ENCODE data around the gene AGK.

Gene AGK, protein sequence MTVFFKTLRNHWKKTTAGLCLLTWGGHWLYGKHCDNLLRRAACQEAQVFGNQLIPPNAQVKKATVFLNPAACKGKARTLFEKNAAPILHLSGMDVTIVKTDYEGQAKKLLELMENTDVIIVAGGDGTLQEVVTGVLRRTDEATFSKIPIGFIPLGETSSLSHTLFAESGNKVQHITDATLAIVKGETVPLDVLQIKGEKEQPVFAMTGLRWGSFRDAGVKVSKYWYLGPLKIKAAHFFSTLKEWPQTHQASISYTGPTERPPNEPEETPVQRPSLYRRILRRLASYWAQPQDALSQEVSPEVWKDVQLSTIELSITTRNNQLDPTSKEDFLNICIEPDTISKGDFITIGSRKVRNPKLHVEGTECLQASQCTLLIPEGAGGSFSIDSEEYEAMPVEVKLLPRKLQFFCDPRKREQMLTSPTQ

DNA sequence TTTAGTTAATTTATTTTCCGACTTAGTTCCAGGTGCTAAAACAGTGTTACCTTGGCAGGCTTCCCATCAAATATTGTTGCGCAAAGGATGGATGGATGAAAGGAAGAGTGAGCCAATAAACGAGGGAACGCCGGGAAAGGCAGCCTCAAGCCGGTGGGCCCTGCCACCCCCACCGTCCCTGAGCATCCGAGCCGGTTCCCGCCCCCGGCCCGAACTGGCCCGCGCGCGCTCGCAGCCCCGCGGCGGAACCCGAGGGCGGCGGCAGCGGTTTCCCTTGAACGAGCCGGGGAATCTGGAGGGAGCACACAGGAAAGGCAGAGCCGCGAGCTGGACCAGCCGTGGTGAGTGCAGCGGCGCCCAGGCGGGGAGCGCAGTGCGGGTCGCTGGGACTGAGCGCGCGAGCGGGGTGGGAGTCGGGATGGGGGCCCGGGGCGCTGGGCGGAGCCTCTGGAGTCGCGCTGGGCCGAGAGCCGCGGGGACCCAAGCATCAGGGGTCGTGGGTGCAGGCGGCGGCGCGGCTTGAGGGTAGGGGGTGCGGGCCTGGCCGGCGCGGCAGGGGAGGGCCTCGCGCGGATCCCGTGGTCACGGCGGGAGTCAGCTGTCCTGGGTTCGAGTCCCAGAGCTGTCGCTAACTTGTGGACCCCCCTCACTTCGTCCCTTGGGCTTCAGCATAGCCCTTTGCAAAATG is at the start of gene AGK:
Gene AGK, plus strand, starts transcription at position 317 of the 688 bp plus-strand sequence. CDS start 4,057 bp downstream, outside the sequence.
- peak; percentile 67 to 68 for DNase-seq

DNA sequence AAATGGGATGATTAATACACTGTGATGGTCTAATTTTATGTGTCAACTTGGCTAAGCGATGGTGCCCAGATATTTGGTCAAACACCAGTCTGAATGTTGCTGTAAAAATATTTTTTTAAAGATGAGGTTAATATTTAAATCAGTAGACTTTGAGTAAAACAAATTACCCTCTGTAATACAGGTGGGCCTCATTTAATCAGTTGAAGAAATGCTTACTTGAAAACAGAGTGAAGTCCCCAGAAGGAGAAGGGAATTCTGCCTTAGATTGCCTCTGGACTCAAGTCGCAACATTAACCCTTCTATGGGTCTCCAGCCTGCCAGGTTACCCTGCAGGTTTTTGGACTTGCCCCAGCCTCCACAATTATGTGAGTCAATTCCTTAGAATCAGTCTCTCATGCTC is 49.8 kb upstream of the AGK start:
- DNase-seq, result no peak

DNA sequence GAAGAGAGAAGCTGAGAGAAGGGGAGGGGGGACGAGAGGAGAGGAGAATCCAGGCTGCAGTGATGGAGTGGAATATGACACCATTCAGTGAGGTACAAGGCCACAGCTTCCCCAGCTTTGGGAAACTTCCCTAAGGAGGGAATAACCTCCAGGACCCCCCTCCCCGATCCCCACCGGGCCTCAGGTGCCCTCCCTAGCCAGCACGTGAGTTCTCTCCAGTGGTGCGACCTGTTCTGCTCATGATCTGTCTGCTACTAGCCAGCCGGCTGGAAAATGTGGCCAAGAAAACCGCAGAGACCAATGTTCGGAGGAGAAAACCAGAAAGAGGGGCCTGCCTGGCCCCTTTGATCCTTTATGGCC is 39.9 kb upstream of the AGK start:
- no peak for DNase-seq

DNA sequence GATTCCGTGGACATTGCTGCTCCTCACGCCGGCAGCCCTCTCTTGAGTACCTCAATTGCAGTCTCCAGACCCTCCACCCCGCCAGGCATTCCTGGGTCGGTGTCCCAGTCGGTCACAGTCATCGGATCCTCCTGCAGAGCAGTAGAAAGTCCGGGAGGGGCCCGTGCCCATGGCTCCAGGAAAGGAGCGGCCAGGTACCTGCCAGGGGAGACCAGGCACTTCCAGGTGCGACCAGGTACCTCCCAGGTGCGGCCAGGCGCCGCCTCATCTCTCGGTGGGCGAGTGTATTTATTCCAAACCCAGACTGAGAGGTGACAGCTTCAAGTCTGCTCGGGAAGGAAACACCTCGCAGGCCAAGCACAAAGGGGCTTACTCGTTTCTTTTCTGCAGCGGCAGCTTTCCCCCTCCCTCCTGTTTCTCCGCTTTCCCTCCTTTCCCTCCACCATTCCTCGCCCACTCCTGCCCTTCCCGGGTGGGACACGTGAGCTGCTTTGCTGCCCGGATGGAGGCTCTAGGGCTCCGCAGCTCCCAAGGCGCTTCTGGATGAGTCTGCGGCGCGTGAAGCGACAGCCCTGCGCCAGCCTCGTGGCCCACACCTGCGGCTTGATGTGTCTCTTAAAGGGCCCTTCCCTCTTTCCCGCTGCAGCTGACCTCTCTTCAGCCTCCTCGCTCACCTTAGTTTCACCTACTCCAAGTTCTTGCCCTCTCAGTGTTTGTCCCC is 39.4 kb upstream of the AGK start:
- DNase-seq, result no peak

DNA sequence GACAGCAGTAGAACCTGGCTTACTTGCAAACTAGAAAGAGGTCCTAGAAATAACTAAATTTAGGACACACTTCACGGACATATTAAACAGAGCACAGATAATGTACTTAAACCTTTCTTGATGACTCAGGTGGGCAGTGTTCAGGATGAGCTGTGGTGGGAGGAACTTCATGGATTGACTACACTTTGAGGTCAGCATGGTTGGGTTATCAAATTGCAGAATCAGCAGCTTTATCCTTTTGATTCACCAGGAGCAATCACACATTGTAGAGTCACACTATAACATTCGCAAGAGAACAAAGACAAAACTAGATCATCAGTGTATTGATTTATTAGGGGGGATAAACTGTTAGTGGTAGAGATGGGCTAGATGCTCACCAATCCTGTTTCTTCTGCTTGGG is 38.6 kb upstream of the AGK start:
- no peak for DNase-seq

DNA sequence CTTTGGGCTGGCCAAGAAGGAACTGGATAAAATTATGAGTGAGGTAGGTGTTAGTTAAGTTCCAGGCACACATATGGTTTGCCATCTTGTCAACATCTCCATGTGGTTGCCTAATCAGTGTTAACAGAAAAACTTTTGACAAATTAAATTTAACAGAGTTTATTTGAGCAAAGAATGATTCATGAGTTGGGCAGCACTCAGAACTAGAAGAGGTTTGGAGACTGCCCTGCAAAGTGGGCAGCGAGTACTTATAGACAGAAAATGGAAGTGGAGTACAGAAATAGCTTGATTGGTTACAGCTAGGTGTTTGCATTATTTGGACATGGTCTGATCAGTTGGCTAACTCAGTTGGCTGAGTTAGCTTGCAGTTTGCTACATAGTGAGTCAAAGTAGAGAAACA is 37.5 kb upstream of the AGK start:
- no peak for DNase-seq

DNA sequence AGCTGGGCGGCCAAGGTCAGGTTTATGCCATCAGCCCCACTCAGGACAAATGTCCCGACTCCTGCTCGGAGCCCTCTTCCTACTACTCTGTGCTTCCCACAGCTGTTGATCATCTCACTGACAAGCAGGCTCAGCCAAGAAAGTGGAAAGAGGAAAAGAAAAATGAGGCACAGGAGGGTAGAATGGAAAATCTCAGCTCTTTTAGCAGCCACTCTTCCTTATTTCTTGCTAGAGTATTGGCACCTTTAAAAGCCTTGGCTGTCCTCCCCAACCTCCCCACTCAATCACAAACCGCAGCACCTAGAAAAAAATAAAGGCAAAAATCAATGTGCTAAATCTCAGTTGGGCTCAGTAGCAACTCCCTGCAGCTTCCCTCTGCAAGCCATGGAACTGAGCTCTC is 35.3 kb upstream of the AGK start:
- no peak for DNase-seq

DNA sequence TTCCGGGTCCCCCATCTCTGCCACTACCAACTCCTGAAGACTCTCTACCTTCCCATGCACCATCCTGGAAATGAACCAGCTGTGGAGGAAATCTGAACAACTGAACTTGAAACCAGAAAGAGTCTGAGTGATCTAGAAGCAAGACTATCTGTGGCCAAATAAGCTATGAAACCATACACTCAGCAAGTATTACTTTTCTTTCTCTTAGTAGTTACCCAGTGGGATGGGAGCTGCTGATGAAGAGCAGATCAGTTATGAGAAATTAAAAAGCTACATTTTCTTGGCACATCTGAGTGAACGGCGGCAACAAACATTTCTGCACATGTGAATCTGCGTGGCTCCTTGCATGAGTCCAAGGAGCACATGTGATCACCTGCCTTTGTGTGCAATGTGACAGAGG is 31.6 kb upstream of the AGK start:
- no peak for DNase-seq

DNA sequence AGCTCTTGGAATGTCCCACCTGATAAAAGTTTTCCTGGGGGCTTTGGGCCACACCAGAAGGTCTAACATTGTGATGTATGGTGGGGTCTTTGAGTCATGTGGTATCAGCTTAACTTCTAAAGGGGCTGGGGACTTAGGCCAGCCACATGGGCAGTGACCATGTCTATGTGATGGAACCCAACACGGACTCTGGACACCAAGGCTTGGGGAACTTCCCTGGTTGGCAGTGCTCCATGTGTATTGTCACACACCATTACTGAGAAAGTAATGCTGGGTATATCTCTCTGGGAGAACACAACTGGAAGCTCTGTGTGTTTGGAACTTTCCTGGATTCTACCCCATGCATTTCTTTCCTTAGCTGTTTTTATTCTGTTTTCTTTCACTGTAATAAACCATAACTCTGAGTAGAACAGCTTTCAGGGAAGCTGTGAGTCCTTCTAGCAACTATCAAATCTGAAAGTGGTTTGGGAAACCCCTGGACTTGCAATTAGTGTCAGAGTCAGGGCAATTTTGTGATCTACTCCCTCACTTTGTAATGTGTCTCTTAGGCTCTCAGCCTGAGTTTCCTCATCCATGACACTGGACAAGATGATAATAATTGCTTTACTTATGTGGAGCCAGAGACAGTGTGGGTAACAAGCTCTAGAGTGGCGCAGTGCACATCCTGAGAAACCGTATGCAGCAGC is 28.4 kb upstream of the AGK start:
- no peak for DNase-seq

DNA sequence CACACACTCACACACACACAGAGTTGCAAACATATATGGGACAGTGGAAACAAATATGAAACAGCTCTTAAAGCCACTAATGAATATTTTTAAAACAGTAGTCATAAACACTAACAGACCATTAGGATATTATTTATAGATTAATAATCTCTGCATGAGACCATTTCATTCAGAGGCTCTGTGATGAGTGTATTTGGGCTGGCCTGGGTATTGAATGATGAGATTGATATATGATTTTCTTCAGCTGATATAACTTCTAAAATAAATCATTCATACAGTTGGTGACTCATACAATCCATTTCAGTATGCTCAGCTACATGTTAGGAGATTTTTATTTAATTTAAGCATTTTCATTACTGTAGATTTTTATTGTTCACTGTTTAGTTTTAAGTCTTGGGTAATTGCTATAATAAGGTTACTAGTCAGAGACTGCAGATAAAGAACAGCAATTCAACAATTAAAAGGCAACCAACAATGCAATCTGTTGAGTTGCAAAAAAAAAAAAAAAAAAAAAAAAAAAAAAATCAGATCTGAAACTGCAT is 25.2 kb upstream of the AGK start:
- DNase-seq, result no peak

DNA sequence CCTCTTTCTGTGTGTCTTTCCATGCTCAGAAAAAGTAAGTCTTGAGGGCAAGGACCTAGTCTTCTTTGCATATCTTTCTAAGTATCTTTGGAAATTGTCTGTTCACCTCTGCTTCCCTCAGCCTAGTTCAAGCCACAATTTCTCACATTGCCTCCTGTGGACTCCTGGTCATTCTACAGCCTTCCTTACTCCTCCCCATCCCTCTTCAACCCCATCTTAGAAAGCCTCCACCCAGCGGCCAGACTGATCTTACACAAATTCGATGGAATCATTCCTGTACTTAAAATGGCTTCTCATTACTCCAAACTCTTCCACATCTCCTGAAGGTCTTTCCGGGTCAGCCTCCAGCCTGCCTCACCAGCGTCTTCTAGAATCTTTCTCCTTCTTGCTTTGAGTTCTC is 24.1 kb upstream of the AGK start:
- DNase-seq, result no peak

DNA sequence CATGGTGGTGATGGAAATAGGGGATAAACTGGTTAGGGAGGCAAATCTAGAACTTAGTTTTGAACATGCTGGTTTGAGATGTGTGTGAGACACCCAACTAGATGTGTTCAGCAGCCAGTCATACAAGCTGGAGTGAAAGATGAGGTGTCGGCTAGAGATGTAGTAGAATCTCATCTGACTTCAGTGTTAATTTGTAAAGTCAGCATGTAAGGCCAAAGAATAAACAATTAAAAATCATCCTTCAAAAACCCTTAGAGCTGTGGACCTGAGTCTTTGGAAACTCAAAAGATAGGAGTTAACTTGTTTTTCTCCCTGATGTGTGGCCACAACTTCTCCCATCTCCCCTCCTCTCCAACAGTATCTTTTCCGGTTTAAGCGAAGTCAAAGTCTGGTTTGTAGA is 22.8 kb upstream of the AGK start:
- DNase-seq, result no peak

DNA sequence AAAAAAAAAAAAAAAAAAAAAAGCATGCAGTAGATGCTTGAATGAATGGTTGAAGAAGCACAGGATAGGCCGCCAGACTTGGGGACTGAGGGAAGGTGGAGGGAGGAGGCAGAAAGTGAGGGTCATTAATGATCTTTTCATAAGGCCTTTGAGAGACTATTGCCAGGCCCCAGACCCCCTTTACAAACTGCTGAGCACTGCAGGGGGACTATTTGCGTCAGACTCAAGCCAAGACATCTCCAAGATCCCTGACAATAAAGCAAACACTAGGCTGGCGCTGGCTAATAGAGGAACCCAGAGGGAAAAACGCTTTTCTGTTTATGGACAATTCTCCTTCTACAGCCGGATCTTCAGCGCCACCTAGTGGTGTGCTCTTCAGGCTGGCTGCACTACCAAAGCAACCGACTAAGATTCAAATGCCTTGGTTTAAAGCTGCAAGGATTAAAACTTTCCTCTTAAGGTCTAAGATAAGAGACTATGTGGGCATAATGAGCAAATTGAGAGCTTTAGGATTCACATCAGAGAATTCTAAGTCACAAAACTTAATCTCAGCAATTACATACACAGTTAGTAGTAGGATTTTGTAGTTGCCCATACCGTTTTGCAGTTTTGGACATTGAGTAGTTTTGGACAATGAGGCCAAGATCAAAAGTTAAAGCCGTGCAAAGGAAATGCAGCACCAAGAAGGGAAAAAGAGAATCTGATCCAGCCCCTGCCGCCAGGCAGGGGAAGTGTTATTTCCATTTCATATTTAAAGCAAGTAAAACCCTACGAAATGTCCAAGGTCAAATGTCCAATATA is 17.9 kb upstream of the AGK start:
- DNase-seq, result peak; percentile 49 to 53

DNA sequence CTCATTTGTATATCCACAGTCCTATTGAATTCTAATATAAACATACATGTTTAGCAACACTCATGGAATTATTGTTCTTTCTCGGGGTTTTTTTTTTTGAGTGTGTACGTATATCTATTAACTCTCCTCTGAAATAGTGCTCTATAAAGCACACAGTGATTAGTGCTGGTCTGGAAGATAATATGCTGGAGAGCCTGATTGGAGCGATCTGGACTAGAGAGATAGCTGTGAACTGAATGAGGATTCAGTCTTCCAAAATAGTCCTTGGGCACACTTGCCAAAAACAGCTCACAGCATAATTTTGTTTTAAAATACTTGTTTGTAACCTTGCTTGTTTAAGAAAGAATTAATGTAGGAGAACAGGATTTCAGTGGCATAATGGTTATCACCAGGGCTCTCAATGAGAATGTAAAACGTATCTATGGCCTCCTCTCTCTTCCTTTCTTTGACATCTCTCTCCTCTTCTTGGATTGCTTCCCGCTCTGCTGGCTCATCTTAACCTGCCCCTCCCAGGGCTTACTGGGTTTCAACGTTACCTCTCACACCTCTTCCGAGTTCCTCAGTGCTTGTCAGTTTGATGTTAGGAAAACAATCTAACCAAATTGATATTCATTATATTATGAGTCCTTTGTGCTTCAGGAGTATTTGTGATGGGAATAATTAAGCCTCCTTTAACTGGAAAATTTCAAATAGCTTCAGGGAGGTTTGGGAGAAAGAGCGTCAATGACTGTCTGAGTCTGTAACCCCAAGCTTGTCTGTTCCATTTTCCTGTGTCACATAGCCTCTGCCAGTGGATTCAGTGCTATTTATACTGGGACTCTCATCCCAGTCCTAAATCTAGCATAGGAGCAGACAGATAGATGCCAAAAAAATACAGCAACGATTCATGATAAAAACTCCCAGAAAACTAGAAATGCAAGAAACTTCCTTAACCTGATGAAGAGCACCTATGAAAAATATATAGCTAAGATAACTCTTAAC is 16.2 kb upstream of the AGK start:
- DNase-seq, result no peak

DNA sequence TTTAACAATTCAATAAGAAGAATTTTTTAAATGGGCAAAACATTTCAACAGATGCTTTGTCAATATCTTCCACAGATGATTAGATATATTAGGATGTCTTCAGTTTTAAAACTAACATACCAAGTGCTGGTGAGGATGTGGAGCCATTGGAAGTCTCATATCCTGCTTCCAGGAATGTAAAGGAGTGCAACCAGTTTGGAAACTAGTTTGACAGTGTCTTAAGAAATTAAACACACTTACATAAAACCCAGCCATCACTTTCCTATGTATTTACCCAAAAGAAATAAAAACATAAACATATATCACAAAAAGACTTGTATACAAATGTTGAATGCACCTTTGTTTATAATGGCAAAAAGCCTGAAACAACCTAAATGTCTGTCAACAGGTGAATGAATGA is 13.3 kb upstream of the AGK start:
- no peak for DNase-seq

DNA sequence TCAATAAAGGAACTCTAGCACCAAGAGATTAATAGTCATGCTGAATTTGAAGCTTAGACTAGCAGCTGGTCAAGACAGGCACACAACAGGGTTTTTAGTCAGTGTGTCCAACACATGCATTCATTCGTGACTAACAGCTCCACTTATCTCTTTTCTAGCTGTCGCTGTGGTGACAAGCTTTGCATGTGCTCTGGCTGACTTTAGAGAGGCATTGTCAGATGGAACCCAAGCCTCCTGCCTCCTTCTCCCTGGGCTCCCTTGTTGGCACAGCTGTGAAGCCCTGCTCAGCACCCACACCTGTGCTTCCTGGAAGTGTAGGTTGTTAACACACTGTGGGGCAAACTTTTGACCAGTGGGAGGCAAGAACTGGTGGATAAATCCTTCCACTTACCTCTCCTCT is 9.8 kb upstream of the AGK start:
- no peak for DNase-seq

DNA sequence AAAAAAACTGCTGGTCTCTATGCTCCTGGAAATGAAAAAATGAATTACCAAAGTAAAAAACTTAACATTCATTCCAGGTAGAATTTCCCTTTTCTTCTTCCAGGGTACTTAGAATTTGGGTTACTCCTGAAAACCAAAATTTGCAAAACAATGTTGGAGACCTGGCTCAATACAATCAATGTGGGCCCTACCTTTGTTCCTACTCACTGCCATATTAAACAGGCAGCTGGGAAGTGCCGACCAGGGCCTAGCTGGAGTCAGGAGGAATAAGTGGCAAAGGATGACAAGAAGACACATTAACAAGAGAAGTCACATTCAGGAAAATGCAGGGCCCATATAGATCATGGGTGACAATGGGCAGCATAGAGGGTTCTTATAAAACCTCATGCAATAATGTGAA is 6.4 kb upstream of the AGK start:
- no peak for DNase-seq

DNA sequence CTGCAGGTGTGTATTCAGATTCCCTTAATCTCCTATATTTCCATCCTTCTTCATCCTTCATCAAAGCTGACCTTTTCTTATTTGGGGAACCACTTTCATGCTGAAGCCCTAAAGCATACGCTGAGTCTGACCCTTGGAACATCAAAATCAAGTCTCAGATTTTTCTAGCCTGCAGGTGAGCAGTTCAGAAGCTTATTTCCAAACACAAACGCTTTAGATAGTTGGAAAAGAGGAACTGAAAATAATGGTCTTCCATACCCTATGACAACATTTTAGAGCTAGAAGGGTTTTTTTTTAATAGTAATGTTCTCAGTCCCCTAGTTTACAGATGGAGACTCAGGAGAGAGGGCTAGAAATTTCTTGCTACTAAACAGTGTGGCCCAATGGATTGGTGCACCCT is 1.6 kb upstream of the AGK start:
- no peak for DNase-seq

DNA sequence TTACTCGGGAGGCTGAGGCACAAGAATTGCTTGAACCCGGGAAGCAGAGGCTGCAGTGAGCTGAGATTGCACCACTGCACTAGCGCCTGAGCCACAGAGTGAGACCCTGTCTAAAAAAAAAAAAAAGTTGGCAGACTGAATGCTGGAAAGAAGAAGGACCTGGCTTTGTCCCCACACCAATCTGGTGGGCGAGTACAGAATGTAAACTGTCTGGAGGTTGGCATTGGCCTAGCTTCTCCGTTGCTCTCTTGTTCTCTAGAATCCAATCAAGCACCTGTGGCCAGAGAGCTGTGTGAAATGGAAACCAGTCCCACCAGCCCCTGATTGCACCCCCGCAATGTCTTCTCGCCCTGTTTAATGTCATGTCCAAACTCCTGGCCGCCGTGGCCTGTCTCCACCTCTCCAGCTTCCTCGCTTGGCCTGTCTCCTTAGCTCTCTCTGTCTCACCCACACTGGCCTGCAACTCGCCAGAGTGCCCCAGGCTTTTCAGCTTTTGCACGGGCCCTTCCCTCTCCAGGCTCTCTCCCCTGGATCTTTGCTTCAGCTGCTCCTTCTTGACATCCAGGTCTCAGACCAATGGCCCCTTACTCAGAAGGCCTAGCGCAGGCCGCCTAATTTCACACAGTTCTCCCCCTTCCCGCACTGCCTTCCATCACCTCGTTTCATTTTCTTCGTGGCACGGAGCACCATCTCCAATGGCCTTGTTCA is 670 bp upstream of the AGK start:
- no peak for DNase-seq

DNA sequence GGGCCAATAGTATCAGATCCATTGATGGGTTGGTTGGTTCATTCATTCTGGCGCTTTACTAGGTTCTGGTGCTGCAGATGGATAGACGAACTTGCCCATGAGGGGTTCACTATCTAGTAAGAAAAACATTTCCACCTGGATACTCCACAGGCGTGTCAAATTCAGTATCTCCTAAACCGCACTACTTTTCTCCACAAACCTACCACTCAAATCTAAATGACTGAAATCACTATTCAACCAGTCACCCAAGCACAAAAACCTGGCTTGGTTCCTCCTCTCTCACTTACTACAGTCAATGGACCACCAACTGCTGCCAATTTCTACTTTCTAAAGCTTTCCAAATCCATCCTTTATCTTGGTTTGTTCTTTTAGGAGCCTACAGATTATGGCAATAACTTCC is 572 bp downstream of the AGK start:
- DNase-seq, result no peak

Data from activated CD4-positive, alpha-beta T cell treated with anti-CD3 and anti-CD28 coated beads, Interleukin-2, amount 50 U/mL, for 4 hours (primary cell).